DMS114 treated with DMSO at 0.1 percent for 48 hours (cell line): ENCODE results near the gene VDR.

Experiments used
- DNase-seq: peaks from one replicate; lab custom pipeline; 2025; ENCODE audit not compliant: unreplicated experiment; lab: John Stamatoyannopoulos, UW

Gene VDR

DNA sequence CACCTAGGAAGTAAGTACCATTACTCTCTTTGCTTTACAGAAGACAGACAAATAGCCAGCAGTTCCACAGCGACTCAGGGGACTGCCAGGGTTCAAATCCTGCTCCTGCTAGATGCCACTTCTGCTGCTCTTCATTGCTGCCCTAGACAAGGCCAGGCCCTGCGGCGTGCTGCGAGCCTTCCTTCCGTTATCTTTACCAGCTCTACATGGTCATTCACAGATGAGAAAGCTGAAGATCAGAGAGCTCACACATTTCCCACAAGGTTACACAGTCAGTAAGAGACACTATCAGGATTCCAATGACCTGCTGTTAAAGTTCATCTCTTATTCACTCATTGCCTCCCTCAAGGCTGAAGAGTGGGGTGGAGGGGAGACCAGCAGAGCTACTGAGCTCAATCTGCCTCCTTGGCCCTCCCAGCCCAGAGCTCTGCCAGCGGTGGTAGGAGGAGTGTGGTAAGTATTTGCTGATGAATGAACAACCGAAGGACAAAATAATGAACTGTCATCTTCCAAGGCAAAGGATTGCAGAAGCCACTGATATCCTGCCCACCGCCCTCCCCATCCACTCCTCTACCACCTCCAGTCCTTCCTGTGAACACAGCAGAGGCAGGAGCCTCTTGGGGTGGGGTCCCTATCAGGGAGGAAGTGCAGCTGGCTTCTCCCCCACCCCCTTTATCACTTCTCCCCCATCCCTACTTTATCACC, 70.4 kb downstream of the VDR start:
- no peak for DNase-seq

DNA sequence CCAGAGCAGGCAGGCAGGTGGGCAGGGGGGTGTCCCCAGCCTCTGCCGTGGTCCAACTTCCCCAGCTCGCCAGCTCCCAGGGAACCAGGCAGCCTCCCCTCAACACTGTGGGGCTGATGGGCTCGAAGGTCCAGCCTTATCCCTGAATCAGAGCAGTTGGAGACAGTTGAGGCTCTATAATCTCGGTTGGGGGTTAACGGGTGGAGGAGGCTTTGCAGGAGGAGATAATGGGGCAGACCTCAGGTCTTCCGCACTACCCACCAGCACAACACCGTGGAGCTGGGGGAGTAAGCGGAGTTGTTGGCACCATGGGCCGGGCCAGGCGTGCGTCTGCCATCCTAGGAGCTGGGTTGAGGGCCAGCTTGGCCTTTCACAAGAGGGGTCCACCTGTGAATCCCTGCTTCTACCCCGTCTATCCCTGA, 71.2 kb downstream of the VDR start:
- no peak for DNase-seq

DNA sequence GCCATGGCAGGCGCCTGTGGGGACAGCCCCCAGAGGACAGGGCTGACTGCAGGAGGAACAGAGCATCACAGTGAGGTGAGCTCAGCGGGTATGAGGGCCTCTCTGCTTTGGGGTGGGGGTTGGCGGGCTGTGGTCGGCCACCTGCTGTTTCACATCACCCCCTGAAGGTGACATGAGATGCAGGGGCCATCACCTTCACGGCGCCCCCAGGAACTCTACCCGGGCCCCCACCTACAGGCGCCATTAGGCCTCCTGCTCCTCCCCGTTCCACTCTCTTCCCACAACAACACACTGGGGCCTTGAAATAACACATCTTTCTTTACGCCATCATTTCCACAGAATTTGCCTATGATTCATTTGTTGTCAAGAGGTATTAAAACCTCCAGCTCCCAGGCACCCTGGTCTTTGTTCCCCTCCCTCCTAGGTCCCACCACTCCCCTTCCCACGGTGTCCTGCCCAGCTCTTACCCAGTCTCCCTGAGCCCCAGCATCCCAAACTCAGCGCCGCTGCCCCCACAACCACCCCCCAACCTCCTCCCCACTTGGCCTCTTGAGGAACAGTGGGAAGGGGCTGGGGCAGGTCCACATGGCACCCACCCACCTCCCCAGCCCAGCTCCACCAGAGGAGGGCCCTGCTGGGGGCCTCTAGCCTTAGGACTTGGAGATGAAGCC, 72.4 kb downstream of the VDR start:
- DNase-seq, result no peak

DNA sequence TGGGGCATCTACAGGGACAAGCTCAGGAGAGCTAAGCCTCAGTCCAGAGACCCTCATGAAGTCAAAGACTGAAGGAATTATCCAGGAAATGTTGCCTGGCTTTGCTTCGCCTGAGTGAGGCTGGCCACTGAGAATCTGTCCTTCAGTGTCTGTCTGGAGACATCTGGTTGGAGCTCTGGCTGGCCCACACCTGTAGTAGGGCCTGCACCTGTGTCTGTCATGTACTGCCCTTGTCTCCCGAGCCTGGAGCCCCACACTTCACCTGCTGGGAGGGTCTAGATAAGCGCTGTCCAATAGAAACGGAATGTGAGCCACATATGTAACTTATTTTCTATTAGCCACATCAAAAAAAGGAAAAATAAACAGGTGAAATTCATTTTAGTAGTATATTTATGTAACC, 75.2 kb downstream of the VDR start:
- no peak for DNase-seq

DNA sequence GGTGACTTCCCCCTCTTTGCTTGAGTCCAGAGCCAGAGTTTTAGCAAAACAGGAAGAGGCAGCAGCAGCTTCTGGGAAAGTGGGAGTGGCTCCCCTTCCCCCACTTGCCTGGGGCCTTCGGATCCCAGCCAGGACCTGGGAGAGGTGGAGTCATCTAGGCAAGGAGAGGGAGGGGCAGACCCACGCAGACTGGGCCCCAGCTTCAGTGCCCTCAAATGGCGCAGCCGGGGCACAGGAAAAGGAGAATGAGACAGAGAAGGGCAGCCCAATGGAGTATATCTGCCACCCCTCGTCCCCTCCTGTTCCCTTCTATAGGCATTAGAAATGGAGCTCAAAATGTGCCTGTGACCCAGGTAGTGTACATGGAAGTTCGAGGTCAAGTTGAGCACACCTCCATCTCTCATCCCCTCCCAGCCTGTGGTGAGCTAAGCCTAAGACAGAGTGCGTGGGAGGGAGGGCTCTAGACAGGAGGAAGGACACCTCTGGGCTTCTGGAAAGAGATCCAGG, 75.8 kb downstream of the VDR start:
- DNase-seq, result no peak

DNA sequence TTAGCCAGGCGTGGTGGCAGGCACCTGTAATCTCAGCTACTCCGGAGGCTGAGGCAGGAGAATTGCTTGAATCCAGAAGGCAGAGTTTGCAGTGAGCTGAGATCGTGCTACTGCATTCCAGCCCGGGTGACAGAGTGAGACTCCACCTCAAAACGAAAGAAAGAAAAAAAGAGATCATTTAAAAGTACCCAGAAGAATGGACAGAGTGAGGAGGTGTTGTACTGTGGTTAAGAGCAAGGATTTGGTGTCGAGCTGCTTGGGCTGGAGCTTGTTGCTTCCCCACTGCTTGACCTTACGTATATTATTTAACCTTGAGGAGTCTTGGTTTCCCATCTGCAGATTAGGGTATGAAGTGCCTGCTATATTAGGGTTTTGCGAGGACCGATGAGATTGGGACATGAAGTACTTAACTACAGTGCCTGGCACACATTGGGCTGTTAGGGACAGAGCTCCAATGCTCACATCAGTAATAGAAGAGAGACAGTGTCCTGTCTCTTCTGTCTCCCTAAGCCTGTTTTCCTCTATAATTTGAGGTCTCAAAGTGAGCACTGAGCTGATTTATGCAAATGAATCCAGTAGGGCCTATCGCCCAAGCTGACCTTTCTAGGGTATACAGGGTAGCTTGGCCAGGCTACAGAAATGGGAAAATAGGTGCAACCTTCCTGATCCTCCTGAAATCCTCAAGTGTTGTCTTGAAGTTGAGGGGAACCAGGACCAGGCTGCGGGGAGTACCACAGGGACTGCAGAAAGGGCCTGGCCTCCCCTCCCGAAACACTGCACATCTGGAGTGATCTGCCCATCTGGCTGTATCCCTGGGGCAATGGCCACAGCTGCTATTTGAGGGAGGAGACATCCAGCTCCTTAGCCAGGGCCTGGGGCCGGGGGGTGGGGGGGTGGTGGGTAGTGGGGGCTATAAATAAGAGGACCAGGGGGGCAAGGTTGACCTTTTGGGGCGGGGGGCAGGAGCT, 76.5 kb downstream of the VDR start:
- no peak for DNase-seq

DNA sequence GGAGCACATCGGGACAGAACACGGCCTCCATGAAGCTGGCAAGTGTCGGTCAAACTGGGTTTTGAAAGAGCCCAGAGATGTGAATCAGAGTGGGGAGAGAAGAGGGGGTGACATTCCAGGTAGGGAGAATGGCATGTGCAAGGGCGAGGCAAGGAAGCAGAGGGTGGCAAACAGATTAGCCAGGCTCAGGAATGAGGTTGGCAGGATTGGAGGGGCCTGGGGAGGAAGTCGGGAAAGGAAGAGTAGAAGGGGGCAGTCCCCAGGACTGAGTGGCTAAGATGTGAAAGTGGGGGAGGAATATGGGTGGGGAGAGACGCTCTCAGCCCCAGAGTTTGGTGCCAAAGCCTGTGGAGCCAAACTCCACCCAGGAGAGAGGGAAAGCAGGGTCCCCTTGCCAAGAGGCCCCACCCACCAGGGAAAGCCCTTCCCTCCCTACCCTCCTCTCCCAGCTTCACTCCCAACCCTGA, 79.6 kb downstream of the VDR start:
- no peak for DNase-seq

DNA sequence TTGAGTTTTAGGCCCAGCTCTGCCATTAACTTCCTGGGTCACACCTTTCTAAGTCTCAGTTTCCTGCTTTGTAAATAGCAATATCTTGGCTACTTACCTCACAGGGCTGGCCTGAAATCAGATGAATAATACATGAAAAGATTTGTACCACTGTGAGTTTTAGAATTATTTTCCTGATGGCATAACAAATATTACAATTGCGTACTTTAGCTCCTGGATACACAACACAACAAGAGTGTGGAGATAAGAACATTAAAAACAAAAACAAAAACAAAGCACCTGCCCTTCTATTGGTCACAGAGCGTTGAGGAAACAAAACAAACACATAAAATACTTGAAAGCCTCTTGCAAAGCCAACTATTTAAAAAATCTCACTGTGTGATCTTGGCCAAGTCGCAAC, 80.2 kb downstream of the VDR start:
- no peak for DNase-seq

DNA sequence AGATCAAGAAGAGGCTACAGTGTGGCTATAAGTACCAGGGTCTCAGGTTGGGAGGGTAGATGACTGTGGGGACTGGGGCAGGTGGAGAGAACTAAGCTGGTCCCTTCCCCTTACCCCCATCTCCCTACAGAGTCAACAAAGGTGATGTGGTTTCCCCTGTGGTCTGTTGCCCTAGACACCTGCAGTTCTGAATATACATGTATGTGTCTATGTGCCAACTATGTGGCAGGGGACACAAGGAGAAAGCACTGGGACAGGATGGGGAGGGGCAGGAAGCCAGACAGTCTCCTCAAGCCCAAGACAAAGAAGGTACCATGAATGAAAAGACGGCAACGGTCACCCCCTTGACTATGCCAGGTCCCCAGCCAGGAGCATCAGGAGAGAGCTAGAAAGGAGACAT, 80.6 kb downstream of the VDR start:
- DNase-seq, result no peak

DNA sequence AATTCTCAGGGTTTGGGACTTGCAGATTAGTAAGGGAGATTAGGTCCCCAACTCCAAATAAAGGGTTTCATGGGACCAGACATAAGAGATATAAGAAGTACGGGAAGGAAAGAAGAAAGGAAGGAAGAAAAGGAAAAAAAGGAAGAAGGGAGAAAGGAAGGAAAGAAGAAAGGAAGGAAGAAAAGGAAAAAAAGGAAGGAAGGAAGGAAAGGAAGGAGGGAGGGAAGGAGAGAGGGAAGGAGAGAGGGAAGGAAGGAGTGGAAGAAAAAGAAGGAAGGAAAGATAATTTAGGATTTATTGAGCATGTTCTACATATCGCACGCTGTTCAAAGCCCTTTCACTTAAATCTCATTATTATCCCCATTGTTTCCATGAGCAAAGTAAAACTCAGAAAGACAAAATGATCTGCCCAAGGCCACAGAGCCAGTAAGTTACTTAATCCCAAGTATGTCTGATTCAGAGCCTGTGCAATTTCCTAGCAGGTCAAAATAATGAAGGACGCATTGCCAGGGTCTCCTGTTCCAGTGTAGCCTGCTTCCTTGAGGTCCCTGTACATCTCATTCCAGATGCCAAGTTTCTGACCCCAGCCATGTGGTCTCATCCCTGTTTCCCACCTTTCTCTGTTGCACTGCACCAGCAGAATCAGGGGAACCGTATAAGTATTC, 81.2 kb downstream of the VDR start:
- DNase-seq, result no peak

DNA sequence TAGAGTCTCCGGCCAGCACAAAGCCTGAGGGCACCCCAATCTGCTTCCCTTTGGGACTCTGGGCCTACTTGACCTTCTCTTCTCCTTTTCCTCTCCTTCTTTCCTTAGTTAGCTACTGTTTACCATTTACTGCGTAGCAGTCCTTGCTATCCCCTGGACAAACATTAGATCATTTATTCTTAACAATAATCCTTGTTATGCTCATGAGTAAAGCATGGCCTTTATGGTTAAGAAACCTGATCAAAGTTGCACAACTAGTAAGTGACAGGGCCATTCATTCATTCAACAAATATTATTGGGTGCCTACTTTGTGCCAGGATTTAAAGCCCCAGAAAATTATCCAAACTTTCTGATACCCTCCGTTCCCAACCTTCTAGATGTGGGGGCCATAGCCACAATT, 81.9 kb downstream of the VDR start:
- DNase-seq, result no peak

DNA sequence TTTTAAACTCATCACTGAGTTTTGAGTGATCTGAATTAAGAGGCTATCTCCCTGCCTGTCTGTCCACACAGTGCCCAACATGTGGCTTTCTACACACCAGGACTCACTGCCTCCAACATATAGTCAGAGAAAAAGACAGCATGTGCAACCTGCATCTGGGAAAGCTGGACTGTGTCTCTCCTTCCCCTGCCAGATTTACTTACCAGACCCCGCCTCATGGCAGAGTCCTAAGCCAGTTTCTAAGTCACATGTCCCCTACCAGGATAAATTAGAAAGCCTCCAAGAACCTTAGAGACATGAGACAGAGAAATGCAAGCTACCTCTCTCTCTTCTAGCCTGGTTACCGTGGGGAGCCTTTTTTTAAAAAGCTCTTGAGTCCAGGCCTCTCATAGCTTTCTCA, 82.4 kb downstream of the VDR start:
- no peak for DNase-seq

DNA sequence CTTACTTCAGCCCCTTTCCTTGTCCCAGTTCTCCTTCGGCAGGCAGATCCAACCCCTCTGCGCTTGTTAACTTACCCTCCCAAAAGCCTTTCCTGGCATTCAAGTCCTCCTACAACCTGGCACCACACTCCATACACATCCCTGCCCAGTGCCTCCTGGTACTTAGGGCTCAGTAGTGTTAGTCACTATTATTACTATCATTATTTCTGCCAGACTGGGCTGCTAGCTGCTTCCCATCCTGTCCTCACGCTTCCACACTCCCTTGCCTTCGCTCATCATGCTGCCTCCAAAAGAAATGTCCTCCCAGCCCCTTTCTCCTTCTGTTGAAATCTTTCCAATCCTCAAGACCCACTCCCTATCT, 83.5 kb downstream of the VDR start:
- DNase-seq, result no peak

DNA sequence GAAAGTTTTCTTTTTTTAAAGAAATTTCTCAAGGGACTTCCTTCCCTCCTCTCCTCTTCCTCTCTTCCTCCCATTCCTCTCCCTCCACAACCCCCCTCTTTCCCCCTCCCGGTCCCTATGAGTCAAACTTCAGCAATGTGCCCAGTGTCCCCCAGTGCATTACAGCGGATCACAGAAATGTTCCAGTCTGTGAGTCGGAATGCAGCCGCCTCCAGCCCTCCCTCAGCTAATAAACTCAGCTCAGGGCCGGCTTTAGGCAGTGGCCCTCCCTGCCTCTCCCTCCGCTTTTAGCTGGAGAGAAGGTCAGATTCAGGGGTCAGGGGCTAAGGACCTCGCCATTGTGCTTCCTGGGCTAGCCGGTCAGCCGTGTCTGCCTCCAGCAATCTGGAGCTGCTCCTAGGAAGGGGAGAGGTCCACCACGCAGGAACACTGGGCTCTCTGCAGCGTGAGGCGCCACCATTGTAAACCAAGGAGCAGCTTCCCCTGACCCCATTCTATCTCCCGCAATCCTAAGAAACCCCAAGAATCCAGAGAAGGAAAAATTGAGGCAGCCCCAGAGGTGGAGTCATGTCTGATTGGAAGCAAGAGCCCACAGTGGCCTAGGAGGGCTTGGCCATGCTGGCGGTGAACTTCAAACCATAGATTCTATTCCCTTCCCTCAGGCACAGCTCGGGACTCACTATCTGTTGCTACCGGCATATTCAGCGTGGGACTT, 84.0 kb downstream of the VDR start:
- no peak for DNase-seq

DNA sequence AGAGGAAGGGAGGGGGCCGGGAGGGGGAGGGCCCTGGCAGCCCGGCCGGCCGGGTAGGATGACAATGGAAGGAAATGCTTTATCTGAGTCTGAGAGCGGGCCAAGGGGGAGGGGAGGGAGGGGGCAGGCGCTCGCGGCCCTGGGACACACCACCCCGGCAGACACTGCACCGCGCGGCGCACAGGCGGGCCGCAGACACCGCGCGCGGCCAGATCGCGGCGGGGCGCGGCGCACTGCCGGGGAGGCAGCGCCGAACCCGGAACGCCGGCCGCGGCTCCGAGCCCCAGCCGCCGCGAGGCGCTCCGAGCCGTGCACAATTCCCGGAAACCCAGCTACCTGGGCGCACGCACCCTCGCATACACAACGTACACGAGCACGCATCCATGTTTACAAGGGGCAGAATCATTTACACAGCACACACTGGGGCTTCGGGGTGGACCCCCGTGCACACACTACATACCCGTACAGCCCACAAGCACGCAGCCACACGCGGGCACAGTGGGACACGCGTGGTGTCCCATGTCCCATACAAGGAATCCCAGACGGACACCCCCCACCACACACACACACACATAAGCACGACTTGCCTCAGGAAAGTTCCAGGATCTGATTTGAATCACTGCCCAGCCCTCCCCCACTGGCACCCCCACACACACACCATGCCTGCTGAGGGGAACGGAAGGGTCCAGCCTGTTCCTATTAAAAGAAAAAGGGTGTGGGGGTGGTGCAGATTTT, 84.7 kb downstream of the VDR start, which contains the start of gene HDAC7:
TSS of gene HDAC7 (minus strand) at position 8 of the 735 bp plus-strand sequence. CDS start 118 bp downstream, outside the sequence.
- no peak for DNase-seq

DNA sequence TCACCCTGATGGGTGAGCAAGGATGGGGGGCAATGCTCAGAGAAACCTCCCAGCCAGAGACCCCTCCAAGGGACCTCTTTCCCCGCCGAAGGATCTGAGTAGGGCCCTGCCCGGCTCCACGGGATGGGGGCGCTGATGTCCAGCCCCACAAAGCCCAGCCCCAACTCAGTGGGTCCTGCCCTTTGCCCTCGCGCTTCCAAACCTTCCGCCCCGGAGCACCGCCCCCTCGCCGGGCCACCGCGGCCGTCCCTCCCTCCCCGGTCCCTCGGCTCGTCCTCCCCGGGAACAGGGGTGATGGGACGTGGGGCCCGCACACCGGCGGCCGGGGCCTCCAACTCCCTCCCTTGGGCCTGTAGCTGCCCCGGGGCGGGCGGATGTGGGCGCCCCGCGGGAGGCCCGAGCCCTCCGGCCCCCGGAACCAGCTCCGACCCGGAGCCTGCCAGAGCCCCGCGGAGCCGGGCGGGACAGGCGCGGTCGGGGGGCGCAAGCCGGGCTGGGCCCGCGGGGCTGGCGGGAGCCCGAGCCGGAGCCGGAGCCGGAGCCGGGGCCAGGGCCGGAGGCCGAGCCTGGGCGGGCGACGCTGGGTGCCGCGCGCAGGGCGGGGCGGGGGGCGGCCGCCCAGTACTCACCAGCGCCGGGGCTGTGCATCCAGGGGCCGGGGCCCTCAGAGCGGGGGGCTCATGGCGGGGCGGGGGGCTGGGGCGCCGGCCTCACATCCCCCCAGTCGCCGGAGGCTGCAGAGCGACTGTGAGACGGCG, 85.5 kb downstream of the VDR start:
- DNase-seq, result no peak

DNA sequence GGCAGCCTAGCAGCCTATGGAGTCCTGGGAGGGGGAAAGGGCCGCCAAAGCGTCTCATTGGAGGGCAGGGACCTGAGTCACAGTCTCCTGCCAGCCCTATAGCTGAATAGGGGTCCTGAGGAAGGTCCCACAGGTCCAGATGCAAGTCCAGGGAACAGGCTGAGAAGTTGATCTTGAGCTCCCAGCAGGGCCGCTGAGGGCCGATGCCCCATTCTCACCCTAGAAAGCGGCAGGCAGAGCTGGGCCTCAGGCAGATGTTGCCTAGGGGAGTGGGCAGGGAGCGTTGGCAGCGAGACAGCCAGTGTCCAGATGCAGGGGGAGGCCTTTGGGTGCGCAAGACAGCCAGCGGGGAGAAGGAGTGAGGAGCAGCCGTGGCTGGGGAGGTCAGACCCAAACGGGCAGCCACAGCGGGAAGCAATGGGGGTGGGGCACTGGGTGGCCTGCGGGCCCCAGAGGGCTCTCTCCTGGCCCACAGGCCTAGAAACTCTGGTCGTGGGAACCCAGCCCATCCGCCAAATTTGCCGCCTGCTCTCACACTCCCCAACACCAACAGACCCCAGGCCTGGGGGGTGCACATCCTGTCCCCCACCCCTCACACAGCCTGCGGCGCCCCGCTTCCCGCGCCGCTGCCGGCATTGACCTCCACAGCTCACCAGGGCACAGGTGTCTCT, 86.2 kb downstream of the VDR start:
- no peak for DNase-seq

DNA sequence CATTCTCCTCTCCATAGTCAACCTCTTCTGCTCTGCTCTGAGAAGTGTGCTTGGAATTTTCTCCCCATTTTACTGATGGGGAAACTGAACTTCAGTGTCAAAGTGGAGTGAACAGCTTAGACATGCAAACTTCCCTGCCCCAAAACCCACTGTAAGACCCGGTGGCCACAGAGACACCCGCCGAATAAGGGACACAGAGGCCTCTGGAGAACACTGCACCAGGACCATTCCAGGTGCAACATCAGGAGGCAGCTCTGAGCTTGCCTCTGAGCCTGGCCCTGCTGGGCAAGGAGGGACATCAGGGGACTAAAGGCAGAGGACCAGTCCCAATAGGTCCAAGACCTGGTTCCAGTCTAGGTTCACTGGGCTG, 86.8 kb downstream of the VDR start:
- no peak for DNase-seq
